ENCODE results near the gene TUBG1. TPM values are rescaled to one million over a fixed set of nuclear protein-coding genes. Genes with fewer than 3 reads are reported as not detected.
"Not testable (repeated sequence)": the region's sequence is repeated elsewhere in the genome, so short reads cannot be mapped to it uniquely, and the experiment has no call there.

Gene TUBG1
- total and polyA plus RNA-seq, 8 donors: 31.5 to 63.2 (median 39.9) TPM

DNA sequence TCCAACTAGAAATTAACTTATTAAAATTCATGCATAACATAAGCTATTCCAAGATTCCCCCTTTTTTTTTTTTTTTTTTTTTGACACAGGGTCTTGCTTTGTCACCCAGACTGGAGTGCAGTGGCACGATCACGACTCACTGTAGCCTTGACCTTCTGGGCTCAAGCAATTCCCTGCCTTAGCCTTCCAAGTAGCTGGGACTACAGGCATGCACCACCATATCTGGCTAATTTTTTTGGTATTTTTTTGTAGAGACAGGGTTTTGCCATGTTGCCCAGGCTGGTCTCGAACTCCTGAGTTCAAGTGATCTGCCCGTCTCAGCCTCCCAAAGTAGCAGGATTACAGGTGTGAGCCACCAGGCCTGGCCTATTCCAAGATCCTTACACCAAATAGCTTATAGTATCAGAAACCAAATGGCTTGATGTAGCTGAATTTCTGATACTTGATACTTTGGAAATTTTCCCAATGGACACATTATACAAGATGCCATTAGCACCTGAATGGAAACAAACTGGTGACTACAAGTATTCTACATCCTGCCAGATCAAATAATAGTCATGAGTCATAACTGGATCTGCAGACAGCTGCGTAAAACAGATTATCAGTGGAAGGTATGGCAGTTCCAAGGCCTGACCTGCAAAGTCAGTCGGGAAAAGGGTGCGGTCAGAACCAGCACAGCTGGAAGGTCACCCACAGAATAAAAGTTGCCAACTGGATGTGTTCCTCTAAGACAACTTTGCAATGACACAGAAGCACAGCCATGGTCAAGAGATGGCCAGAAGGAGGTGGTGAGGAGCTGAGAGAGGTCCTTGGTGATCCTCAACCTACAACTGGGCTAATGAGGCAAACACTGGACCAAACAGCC, 14.5 kb downstream of the TUBG1 start:
- Histone ChIP-seq H3K9me3 (no peaks in the 10 kb centered on the region), H3K4me1 (peaks cover 0 to 2% of the 10 kb centered on the region in 2 donors), H3K27ac (no peak overlapping the region), H3K27me3 (no peaks in the 10 kb centered on the region), H3K36me3 (no peaks in the 10 kb centered on the region), H3K4me3 (no peak overlapping the region)
- peak; percentile 81 for ATAC-seq
- intact Hi-C loops (cut with DNase I): no loop called here
- DNase-seq: no peak
- TF ChIP-seq, protein P1, sequence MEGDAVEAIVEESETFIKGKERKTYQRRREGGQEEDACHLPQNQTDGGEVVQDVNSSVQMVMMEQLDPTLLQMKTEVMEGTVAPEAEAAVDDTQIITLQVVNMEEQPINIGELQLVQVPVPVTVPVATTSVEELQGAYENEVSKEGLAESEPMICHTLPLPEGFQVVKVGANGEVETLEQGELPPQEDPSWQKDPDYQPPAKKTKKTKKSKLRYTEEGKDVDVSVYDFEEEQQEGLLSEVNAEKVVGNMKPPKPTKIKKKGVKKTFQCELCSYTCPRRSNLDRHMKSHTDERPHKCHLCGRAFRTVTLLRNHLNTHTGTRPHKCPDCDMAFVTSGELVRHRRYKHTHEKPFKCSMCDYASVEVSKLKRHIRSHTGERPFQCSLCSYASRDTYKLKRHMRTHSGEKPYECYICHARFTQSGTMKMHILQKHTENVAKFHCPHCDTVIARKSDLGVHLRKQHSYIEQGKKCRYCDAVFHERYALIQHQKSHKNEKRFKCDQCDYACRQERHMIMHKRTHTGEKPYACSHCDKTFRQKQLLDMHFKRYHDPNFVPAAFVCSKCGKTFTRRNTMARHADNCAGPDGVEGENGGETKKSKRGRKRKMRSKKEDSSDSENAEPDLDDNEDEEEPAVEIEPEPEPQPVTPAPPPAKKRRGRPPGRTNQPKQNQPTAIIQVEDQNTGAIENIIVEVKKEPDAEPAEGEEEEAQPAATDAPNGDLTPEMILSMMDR (IDR thresholded peaks at IDR 0.05): no peak

DNA sequence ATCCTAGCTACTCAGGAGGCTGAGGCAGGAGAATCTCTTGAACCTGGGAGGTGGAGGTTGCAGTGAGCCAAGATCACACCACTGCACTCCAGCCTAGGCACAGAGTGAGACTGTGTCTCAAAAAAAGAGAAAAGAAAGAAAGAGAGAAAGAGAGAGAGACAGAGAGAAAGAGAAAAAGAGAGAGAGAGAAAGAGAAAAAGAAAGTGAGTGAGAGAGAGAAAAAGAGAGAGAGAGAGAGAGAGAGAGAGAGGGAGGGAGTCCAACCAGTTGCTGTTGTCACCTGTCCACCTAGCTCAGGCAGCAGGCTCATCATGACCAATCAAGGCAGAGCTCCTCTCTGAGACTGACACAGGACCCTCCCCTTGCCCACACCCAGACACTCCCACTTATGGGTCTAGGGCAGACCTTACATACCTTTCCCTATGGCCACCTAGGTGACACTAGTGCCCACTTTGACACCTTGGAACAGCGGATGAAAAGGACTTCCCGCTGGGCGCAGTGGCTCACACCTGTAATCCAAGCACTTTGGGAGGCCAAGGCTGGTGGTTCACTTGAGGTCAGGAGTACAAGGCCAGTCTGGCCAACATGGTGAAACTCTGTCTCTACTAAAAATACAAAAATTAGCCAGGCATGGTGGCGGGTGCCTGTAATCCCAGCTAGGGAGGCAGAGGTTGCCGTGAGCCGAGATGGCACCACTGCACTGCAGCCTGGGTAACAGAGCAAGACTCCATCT, 17.7 kb downstream of the TUBG1 start:
- H3K27me3 ChIP-seq; H3K9me3 ChIP-seq; ATAC-seq; DNase-seq; H3K4me1 ChIP-seq; H3K36me3 ChIP-seq; intact Hi-C loops (cut with DNase I); H3K4me3 ChIP-seq; H3K27ac ChIP-seq: not testable (repeated sequence)

DNA sequence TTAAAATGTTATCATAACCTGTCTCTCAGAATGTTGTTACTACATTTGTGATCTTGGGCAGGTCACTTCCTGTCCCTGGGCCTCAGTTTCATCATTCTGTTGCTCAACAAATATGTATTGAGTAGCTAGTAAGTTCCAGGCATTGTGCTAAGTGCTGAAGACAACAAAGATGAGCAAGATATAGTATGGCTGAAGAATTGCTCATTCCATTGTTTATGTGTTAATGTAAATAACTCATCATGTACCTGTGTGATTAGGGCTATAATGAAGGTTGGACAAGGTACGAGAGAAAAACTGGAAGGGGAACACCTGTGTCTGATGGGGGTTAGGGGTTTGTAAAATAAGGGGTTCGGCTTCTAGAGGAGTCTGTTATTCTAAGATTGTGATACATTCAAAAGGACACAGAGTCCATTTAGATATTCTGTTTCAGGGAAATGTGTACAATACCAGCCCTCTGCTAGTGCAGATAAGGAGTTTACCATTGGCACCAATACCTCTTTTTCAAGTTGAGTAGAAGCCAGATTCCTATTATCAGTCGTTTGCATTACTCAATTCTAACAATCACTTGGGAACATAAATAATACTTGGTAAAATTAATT, 20.0 kb downstream of the TUBG1 start:
- no peak for ATAC-seq
- Histone ChIP-seq H3K9me3 (no peaks in the 10 kb centered on the region), H3K27ac (peak overlapping the region in 1 of 2 donors; percentile 33), H3K4me1 (peaks cover 0 to 9% of the 10 kb centered on the region in 2 donors), H3K36me3 (no peaks in the 10 kb centered on the region), H3K27me3 (no peaks in the 10 kb centered on the region), H3K4me3 (no peak overlapping the region)
- TF ChIP-seq, protein P1 (IDR thresholded peaks at IDR 0.05): no peak
- no peak for DNase-seq
- intact Hi-C loops (cut with DNase I): no loop called here

DNA sequence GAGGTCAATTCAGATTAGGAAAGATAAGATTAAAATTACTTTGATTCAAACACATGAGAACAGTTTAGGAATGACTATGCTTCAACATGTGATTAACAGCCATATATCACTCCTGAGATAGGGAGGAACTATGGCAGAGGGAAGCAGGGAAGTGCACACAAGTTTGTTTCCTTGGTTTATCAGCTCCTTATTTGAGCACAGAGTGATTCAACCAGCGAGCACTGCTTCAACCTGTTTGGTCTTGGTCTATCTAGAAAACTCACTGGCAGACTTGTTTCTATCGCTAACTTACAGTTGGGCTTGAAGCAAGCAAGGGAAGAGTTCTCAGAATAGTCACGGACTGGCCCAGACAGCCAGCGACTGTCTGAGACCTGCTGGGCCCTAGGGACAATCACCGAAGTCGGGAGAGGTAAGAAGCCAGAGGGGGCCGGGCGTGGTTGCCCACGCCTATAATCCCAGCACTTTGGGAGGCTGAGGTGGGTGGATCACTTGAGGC, 23.5 kb downstream of the TUBG1 start:
- DNase-seq (no peak), ATAC-seq (no peak)
- H3K27me3 ChIP-seq: no peaks in the 10 kb centered on the region
- H3K27ac ChIP-seq: no peak overlapping the region
- H3K4me3 ChIP-seq: no peak overlapping the region
- intact Hi-C loops (cut with DNase I): no loop called here
- no peaks in the 10 kb centered on the region for H3K9me3 ChIP-seq
- H3K36me3 ChIP-seq: no peaks in the 10 kb centered on the region
- TF ChIP-seq, protein P1 (IDR thresholded peaks at IDR 0.05): no peak
- H3K4me1 ChIP-seq: peaks cover 0 to 9% of the 10 kb centered on the region in 2 donors

DNA sequence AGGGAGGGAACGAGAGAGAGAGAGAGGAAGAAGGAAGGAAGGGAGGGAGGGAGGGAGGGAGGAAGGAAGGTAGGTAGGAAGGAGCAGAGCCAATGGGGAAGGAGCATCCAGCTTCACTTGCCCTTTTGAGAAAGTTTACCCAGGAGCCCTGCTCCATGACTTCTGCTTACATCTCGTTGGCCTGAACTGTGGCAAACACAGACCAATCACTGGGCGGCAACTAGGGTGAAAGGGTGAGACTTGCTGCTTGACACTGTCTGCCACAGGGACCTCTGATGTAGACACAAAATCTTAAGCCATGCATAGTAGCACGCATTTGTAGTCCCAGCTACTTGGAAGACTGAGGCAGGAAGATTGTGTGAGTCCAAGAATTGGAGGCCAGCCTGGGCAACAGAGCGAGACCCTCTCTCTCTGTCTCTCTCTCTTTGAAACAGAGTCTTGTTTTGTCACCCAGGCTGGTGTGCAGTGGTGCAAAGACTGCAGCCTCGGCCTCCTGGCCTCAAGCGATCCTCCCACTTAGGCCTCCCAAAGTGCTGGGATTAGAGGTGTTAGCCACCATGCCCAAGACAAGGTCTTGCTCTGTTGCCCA, 30.1 kb downstream of the TUBG1 start:
- Histone ChIP-seq H3K9me3 (no peaks in the 10 kb centered on the region), H3K4me1 (no peaks in the 10 kb centered on the region), H3K27ac (no peak overlapping the region), H3K4me3 (no peak overlapping the region), H3K27me3 (peaks cover 0 to 10% of the 10 kb centered on the region in 2 donors), H3K36me3 (no peaks in the 10 kb centered on the region)
- intact Hi-C loops (cut with DNase I): no loop called here
- no peak for ATAC-seq
- TF ChIP-seq, protein P1 (IDR thresholded peaks at IDR 0.05): no peak
- no peak for DNase-seq
